HG02943 (cell line): ENCODE results near the gene FOXR1.

Experiments
- ATAC-seq: cut with Tn5 transposase; IDR thresholded peaks from one replicate; pipeline ENCODE4 v1.9.1; 2021; ENCODE audit warnings: mild to moderate bottlenecking, low read depth, moderate library complexity; ENCODE audit not compliant: unreplicated experiment

The FOXR1 gene

GRCh38 chr11:118971646-118972045 lies at the start of gene FOXR1:
TSS of gene FOXR1 (plus strand) at chr11:118971761. CDS start at chr11:118971932, 171 bp downstream.
- ATAC-seq = no peak

GRCh38 chr11:118921929-118922744 lies 49.4 kb upstream of the FOXR1 start:
- no peak for ATAC-seq

DNA sequence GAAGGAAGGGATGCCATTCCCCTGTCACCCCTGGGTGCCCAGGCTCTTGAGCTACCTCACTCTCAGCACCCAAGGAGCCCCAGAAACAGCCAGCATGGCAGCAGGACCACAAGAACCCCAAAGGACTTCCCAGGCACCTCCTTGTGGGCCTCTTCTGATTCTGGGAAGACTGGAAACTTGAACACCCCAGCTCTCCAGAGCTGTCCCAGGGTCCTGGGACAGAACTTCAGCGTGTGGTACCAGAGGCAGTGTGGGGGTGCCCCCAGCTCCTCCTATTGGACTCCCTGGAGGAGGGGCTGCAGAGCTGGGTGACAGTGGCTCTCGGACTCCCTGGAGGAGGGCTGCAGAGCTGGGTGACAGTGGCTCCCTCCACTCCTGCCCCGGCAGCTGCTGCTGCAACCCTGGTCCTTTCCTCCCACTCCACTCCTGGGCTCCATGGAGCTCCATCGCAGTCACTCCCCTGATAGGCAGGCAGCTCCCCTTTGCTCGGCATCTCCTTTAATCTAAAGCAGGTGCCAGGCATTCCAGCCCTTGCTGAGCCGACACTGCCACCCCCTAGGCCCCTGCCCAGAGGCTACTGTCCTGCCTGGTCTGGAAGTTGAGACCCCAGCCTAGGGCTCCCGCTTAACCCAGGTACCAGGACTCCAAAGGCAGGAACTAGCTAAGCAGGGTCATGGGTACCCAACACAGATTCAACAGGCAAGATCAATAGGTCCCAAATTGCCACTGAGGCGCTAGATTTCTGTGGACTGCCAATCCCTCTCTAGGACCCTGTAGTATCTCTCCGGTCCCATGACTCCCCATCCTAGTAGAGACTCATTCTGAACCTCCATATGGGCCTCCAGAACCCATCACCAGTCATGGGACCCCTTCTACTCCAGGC lies 48.6 kb upstream of the FOXR1 start:
- no peak for ATAC-seq

- no peak for ATAC-seq
These were observed 47.6 kb upstream of the FOXR1 start for GRCh38 chr11:118923721-118924587.

GRCh38 chr11:118924591-118925585 lies 46.7 kb upstream of the FOXR1 start:
- ATAC-seq = no peak

GRCh38 chr11:118927554-118928100 lies 43.9 kb upstream of the FOXR1 start:
- no peak for ATAC-seq

DNA sequence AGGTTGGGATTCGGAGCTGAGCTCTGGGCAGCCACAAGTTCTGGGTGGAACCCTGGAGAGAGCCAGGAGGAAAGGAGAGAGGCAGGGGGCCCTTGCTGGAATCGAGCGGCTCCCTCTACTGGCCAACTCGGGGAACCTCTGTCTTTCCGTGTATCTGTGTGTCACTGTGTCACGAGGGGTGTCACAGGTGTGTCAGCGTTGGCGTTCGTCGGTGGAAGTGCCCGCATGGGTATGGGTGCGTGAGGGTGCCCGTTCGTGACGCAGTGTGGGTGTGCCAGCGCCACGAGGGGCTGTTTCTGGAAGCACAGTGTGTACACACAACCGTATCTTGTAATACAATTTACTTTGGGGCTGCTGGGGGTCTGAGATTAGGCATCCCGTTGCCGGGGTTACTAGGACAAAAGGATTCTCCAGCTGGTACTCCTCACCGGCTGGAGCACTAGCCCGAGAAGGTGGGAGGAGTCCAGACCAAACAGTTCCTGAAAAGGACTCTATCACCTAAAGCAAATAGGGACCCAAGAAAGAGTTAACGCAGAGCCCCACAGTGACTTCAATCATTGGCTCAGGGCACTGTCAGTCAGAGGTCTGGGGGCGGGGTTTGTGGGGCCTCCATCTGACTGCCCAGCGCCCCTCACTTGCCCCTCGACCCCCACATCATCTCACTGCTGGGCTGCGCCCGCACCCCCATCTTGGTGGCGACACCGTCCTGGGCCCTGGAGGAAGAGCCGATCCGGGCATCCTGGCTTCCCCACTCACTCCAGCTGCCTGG lies 43.3 kb upstream of the FOXR1 start:
- ATAC-seq = peak; percentile 43

GRCh38 chr11:118928870-118929500 lies 42.6 kb upstream of the FOXR1 start:
- no peak for ATAC-seq

DNA sequence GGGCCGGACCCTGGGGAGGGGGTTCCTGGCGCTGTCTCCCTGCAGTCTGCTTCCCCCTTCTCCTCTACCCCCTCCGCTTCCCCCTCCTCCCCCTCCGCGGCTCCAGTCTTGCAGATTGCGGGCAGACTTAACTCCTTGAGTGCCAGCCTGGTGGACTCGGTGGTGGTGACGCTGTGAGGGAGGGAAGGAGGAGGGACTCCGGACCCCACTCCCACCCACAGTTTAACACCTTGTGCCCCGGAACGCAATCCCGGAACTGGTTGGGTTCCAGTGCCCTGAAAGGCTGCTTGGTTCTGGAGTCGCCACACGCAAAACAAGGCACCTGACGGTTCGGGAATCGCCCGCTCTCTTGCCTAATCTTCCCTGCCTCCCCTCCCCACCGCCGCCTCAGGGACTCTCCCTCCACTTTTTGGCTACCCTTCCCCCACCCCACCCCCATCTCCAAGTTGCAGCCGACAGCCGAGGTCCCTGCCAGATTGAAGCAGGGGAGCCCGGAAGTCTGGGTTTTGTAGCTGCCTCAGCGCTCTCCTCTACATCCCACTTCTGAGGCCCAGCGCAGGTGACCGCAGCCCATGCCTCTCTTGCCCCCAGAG lies 42.0 kb upstream of the FOXR1 start:
- no peak for ATAC-seq

- ATAC-seq = no peak
These were observed 41.4 kb upstream of the FOXR1 start for GRCh38 chr11:118930094-118930712.

- ATAC-seq = no peak
These were observed 40.0 kb upstream of the FOXR1 start for GRCh38 chr11:118931571-118931970.

DNA sequence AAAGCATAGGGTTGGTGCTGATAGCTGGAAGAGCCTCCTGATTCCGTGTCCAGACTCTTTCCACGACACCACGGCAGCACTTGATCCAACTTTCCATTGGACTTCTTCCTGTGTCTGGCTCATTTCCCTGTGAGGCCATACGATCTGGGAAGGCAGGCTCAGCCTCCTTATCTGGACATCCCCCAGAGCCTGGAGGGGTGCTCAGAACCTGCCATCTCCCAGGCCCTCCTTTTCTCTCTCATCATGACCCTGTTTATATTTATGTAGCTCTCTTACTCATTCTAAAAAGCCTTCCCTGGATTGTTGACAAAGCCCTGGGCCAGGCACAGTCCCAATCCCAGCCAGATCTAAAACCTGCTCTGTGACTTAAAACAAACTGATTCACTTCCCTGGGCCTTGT lies 38.1 kb upstream of the FOXR1 start:
- no peak for ATAC-seq

GRCh38 chr11:118935376-118935775 lies 36.2 kb upstream of the FOXR1 start:
- no peak for ATAC-seq

- ATAC-seq = no peak
These were observed 32.8 kb upstream of the FOXR1 start for GRCh38 chr11:118938491-118939403.

- ATAC-seq = no peak
These were observed 32.1 kb upstream of the FOXR1 start for GRCh38 chr11:118939404-118939915.
